ENCODE measurements around the gene SGMS1. TPM values are rescaled to one million over a fixed set of nuclear protein-coding genes. Genes with fewer than 3 reads are reported as not detected.

Gene SGMS1
- total and polyA plus RNA-seq, 2 donors (not counting 1 experiment from before 2014, with no cell fraction given) = 10.0 to 43.5 TPM

- Histone ChIP-seq H3K36me3 (replicated peaks in 1 of 2; ENCODE audit: control extremely low read depth in 1 of 2, control insufficient read depth in 1 of 2, extremely low read depth in 1 of 2, insufficient read depth in 2 of 2, low read length in 1 of 2) (peaks cover 0 to 30% of the 10 kb centered on the region in 2 experiments), H3K27ac (ENCODE audit: low read length in 2 of 2) (no peak overlapping the region), H2AFZ (ENCODE audit: insufficient read depth, low read depth, low read length, poor library complexity, severe bottlenecking) (no peak overlapping the region), H3K9me3 (ENCODE audit: control extremely low read depth in 1 of 3, control insufficient read depth in 2 of 3, insufficient read depth in 1 of 3, low read length in 2 of 3) (no peaks in the 10 kb centered on the region), H3K27me3 (replicated peaks in 1 of 4; ENCODE audit: control extremely low read depth in 1 of 4, control insufficient read depth in 3 of 4, insufficient read depth in 4 of 4, low read length in 3 of 4) (no peaks in the 10 kb centered on the region), H3K4me2 (replicated peaks; ENCODE audit: low read depth, low read length, poor library complexity, severe bottlenecking) (no peak overlapping the region), H3K9ac (ENCODE audit: low read length) (no peak overlapping the region), H3K4me1 (ENCODE audit: control insufficient read depth in 2 of 2, insufficient read depth in 2 of 2, low read length in 2 of 2) (peaks cover under 1 to 2% of the 10 kb centered on the region in 2 donors), H3K4me3 (ENCODE audit: control extremely low read depth in 1 of 5, extremely low read depth in 1 of 5, insufficient read depth in 1 of 5, low read depth in 2 of 5, low read length in 4 of 5) (no peak overlapping the region), H4K20me1 (ENCODE audit: control insufficient read depth, insufficient read depth, low read length, poor library complexity, severe bottlenecking) (peaks cover 6% of the 10 kb centered on the region), H3K79me2 (ENCODE audit: control insufficient read depth, insufficient read depth, low read length) (peaks cover 48% of the 10 kb centered on the region)
- no peak for TF ChIP-seq EZH2 (IDR thresholded peaks at IDR 0.05; ENCODE audit: borderline replicate concordance, insufficient read depth, low read depth, low read length, poor library complexity, severe bottlenecking)
- TF ChIP-seq CTCF (IDR thresholded peaks at IDR 0.05) = no peak
- no peak for ATAC-seq (ENCODE audit: low read depth)
- no peak for DNase-seq
- Mint-ChIP-seq H3K4me3 (no peak overlapping the region), H3K9me3 (ENCODE audit: insufficient read depth) (no peaks in the 10 kb centered on the region), H3K27ac (no peak overlapping the region), H3K27me3 (no peaks in the 10 kb centered on the region), H3K4me1 (peaks cover 32% of the 10 kb centered on the region)
- WGBS (ENCODE audit: insufficient coverage) = 94% methylated on average over 2 of the region's 6 CpGs
- ChIA-PET POLR2A (no interaction called here), CTCF (interaction anchor here (0.8 to 0.9 kb wide), 2 partner anchors 23 to 27 kb away, joined by 3 to 4 read pairs; no protein-coding TSS in a partner anchor)
- intact Hi-C loops (cut with micrococcal nuclease) = no loop called here
Observed at GRCh38 chr10:50585921-50586739, 37.6 kb downstream of the SGMS1 start.
